Ecto neural progenitor cell (in vitro differentiated cells): Measurements from ENCODE around the gene B3GAT3.
"Not testable (repeated sequence)": the region's sequence is repeated elsewhere in the genome, so short reads cannot be mapped to it uniquely, and the experiment has no call there.

Source experiments
- DNase-seq: peaks from one replicate; pipeline ENCODE4 v3.0.0-alpha.2; 2018; ENCODE audit warnings: low spot score

B3GAT3 gene

DNA sequence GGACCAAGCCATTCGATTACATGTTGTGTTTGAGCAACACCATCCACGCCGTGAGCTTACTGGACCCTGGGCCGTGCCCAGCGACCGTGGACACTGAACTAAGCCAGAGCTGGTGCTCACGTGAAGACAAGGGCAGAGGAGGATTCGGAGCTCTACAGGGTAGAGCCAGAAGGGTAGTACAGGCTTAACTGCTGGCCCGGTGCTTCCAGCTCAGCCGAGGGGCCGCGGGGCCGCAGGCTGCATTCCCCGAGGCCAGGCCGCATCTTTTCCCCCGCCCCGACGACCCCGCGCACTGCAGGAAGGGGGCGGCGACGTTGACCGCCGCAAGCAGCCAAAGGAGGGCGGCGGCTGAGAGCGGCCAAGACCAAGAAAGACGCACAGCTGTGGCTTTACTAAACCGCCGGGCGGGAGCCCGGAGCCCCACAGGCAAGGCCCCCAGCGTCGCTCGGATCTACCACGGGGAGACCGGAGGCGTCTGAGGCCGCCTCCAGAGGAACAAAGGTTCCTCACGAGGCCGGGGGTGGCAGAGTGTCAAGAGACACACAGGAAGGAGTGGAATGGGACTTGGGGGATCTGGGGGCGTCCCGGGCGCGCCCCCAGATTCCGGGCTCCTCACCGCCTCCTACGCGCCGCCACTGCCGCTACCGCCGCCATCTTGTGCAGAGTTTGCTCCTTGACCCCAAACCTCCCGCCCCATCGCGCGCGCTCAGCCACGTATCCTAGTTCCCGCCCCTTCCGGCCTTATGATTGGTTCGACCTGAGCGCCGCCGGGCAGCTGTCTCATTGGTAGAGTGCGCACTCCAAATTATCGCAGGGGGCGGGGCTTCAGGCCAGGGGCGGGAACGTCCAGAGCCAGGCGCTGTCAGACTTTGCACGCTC is 24.4 kb upstream of the B3GAT3 start, which contains the start of gene GANAB:
GANAB (minus strand) TSS at position 668 of the 879 bp plus-strand sequence; CDS start at position 654, 14 bp downstream.
- peak; percentile 99 for DNase-seq

DNA sequence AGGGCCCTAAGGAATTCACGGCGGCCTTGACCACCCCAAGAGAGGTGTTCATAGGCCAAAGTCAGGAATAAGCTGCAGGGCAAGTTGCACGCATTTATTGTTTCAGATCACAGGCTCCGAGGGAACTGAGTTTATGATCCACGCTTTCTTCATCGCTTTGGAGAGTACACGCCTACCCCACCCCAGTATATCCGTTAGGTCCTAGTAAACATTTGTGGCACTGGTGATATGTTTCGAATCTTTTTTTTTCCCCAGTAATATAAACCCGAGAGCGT is 23.8 kb upstream of the B3GAT3 start:
- DNase-seq = no peak

DNA sequence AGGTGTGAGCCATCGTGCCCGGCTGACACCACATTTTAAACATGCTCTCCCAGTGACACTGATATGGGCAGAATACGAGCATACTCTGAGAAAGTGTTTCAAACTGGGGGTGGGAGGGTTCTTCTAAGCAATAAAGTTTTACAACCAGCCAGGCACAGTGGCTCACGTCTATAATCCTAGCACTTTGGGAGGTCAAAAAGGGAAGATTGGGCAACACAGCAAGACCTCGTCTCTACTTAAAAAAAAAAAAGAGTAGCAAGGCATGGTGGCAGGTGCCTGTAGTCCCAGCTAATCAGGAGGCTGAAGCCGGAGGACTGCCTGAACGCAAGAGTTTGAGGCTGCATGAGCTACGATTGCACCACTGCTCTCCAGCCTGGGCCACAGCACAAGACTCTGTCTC is 22.4 kb upstream of the B3GAT3 start:
- no peak for DNase-seq

DNA sequence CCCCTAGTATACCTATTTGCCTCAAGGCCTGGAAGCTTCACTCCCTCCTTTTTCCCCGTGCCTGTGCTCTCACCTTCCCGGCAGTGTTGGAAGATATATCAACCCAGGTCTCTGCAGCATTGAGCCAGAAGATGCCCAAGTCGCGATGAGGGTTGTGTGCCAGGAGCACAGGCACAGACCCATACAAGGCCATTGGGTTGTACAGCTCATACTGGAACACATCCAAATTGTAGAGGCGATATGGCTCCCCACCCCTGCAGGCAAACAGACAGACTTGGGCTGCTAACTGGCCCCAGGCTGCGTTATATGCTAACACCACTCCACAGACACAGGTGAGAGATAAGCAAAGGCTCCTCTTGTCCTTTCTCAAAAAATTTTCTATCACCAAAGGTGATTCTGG is 10.7 kb upstream of the B3GAT3 start:
- no peak for DNase-seq

DNA sequence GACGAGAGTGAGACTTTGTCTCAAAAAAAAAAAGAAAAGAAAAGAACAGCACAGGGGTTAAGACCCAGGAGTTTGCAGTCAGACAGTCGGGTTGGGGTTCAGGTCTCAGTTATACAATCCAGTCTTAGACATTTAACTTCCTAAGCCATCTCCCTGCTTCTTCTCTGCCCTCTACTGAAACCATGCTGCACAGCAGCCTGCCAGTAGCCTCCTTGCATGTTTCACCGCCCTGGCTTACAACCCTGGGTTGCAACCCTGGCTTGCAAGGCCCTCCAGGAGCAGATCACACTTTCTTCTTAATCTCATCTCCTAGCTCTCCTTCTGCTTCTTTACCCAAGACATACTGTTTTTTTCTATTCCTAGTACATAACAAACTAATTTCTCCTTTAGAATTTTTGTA is 5.9 kb upstream of the B3GAT3 start:
- no peak for DNase-seq

DNA sequence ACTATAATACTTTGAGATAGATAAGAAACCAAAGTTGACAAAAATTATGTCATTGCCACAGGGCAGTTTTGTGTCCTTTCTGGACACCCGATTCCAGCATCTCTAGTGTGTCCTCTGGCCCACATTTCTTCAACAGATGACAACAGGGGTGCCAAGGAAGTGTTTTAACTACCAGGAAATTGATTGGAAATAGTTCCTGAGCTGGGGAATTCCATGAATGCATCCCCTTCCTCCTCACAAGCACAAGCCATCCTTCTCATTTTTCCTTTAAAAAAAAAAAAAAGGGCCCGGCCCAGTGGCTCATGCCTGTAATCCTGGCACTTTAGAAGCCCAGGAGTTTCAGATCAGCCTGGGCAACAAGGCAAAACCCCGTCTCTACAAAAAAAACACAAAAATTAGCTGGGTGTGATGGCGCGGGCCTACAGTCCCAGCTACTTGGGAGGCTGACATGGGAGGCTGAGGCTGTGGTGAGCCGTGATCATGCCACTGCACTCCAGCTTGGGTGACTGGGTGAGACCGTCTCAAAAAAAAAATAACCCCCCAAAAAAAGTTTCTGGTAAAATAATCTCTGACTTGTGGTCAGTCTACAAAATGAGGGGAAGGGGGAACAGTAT is 797 bp upstream of the B3GAT3 start:
- DNase-seq = no peak

DNA sequence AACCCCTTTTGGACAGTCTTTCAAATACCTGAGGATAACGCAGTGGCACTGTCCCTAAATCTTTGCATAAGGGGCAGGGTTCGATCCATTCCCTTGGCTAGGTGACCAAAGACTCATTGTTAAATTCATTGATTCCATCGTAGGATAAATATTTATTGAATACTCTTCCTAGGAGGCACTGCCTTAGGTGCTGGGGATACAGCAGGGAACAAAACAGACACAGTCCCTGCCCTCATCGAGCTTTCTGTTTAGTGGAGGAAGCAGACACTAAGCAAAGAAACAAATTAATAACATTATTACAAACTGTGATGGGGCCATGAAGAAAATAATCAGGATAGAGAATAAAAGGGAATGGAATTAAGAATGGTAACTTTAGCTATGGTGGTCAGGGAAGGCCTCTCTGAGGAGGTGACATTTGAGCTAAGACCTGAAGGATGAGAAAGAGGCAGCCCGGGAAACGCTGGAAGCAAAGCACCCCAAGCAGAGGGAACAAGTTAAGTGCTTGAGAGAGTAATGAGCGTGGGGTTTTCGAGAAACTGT is 689 bp downstream of the B3GAT3 start:
- DNase-seq = no peak

DNA sequence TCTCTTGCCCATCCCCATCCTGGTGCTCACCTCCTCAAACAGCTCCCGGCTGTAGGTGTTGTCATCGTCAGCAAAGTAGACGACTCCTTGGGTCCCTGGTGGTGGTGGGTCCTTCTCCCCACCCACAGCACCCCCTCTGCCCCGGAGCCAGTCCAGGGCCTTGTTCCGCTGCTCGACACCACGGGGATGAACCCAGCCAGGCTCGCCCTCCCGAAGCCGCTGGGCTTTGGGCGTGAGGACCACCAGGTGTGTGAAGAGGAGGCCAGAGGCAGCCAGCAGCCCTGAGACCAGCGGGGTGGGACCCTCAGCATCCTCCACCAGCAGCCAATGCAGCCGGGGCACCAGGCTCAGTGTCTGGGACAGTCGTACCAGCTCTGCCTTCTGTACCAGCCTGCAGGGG is 4.8 kb downstream of the B3GAT3 start:
- not testable (repeated sequence) for DNase-seq

DNA sequence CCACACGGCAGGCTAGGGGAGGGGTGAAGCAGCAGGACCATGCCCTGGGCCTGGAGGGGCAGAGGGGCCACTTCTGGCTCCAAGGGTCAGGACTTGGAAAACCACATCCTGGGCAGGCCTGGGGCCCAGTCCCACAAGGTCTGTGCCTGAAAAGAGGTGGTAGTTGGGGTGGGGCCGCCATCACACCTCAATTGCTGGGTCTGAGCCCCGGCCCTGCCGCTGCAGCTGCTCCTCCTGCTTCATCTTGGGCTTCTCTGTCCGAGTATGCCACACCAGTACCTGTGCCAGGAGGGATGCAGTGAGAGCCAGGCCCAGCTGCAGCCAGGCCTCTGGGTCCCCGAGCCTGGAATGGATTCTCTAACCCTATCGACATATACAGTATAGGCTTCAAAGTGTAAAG is 6.3 kb downstream of the B3GAT3 start:
- DNase-seq = no peak

DNA sequence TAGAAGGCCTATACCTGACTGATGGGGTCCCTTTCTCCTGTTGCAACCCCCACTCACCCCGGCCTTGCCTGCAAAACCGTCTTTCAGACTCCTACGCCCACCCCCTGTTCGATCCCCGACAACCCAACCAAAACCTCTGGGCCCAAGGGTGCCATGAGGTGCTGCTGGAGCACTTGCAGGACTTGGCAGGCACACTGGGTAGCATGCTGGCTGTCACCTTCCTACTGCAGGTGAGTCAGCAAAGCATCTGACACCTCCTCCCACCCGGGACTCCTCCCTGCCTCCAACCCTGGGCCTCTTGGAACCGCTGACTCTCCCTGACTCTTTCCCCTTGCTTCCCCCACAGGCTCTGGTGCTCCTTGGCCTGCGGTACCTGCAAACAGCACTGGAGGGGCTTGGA is 7.5 kb downstream of the B3GAT3 start:
- no peak for DNase-seq

DNA sequence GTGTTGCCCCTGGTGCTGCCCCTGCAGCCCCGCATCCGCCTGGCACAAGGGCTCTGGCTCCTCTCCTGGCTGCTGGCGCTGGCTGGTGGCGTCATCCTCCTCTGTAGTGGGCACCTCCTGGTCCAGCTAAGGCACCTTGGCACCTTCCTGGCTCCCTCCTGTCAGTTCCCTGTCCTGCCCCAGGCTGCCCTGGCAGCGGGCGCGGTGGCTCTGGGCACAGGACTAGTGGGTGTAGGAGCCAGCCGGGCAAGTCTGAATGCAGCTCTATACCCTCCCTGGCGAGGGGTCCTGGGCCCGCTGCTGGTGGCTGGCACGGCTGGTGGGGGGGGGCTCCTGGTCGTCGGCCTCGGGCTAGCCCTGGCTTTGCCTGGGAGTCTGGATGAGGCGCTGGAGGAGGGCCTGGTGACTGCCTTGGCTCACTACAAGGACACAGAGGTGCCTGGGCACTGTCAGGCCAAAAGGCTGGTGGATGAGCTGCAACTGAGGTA is 8.5 kb downstream of the B3GAT3 start:
- DNase-seq = no peak

DNA sequence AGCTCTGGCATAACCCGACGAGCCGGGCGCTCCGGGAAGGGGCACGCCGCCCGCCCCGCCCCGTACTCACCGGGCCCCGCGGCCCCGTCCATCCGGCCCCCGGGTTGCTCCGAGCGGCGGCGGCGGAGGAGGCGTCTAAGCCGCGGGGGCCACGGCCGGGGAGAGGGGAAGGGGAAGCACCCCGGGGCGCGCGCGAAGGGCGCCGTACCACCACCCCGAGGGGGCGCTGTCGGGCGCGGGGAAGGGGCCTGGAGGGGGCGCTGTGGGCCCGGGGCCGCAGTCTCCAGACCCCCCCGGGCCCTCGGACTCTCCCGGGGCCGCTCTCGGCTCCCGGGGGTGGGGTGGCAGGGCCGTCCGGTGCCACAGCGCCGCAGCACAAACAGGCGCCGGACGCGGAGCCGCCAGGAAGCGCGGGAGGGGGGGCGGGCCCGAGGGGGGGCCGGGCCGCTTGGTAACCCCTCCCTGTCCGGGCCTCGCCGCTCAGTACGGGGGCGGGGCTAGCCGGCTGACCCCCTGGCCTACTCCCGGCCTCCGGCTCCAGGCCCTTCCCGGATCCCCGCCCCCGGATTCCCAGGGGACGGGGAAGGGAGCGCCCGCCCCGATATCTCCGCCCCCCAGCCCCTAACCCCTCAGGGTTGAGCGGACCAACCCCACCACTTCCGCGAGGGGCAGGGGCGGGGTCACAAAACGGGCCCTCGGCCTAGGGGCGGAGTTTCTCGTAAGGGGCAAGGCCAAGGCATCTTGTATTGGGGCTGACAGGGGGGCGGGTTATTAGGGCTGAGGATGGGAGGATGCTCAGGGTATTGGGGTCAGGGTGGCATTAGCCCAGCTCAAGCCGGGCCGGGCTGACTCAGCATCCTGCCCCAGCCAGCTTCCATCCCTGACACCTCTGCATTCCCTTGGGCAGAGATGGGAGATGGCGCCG is 9.2 kb downstream of the B3GAT3 start, which contains the start of the genes EML3 and ROM1:
EML3 (minus strand) TSS at position 410 of the 925 bp plus-strand sequence; CDS start at position 92, 318 bp downstream.
ROM1 (plus strand) TSS at position 892 of the 925 bp plus-strand sequence; CDS start at position 917, 25 bp downstream.
- DNase-seq = peak; percentile 95

DNA sequence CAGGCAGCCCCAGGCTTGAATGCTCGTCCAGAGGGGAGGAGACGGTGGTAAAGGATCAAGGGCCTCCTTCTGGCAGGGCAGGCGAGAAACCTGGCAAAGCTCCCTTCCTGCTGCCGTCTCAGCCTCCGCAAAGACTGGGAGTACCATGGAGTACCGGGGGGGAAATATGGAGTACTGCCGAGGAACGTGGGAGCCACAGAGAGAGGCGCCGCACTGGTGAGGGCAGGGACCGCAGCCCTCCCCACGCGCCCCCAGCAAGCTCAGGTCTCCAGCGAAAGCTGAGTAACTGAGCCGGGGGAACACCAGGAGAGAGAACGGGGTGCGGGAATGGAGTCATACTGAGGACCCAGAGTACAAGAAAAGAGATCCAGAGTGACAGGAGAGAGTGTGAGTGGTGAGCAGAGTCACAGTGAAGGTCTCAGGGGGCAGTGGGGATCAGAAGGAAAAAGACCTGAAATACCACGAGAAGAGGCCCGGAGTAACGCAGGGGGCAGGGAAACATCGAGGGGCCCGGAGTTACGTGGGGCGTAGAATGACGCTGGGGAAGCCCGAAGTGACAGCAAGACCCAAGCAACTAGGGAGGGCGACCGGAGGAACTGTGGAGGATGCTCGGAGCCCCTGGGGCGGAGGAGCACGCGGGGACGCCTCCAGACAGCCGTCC is 10.0 kb downstream of the B3GAT3 start:
- DNase-seq = peak; percentile 65

DNA sequence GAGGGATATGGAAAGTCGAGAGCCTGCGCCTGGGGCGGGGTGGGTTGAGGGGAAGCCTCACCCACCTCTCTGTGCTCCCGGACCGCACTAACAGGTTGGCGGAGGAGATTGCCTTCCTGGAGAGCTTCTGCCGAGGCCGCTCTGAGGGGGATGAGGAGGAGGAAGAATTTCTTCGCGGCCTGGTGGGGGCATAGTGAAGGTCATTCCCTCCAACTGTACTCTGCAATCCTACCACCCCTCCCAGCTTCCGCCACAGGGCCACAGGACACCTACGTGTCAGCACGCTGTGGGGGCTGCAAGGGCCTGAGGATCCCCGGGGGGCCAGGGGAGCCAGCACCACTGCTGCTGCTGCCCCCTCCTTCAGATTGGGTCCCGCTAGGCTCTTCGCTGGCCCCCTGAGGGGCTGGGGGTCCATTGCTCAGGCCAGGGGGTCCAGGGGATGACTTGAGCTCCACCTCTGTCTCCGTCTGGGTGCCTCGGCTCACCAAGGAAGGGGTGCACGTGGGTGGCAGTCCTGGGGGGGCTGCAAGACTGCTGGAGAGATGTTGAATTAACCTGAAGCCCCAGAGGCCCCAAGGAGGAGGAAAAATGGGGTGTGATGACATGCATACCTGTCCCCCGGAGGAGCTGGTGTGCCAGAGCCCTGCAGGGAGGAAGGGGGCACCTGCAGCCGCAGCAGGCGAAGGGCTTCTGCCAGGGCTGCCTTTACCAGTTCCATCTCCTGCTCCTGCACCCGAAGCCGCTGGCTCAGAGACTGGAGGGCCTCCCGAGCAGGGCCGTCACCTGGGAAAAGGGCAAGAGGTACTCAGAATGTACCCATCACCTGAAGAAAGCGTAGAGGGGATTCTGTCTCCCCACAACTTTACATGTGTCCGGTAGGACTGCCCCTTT is 10.7 kb downstream of the B3GAT3 start:
- DNase-seq = no peak

DNA sequence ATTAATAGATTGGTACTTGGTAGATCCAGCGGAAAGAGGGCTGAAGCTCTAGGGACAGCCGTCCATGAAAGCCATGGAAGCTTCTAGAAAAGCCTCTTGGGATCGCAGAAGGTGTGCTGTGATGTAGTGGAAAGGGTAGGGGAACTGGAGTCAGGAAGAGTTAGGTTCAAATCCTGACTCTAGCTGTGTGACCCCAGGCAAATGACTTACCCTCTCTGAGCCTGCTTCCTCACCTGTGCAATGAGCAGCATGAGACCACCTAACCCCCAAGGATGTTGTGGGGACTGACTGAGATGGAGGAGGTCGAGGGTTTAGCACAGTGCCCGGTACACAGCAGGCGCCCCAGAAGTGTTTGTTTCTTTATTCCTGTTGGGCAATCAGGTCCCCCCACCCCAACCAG is 11.4 kb downstream of the B3GAT3 start:
- DNase-seq = no peak

DNA sequence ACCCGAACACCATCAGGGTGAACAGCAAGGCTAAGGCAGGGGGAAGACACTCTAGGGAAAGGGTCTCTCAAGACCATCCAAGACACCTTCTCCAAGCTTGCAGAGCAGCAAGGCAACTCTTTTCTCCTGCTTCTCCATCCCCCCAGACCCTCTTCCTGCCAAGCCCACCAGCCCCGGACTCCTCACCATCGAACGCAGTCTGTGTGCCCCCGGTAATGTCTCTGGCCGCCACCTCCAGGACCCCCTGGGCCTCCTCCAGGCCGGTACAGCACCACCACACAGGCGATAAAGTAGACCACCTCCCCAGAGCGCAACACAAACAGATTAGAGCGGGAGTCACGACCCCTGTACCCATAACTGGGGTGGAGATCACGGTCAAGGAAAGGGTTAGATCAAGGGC is 13.0 kb downstream of the B3GAT3 start:
- DNase-seq = no peak

DNA sequence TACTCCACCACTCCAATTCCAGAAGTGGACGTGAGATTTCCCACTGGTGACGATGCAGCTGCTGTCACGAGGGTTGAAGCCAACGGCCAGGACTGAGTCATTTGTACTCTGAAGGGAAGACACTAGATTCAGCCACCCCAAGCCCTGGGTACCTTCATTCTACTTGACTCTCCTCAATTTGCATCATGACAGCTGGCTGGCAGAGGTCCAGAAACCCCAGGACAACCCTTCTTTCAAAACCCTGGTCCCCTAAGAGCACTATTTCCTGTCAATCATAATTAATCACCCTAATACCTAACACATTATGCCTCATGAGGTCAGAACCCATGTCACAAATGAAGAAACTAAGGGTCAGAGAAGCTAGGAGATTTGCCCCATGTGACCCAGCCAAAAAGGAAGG is 14.1 kb downstream of the B3GAT3 start:
- DNase-seq = no peak

DNA sequence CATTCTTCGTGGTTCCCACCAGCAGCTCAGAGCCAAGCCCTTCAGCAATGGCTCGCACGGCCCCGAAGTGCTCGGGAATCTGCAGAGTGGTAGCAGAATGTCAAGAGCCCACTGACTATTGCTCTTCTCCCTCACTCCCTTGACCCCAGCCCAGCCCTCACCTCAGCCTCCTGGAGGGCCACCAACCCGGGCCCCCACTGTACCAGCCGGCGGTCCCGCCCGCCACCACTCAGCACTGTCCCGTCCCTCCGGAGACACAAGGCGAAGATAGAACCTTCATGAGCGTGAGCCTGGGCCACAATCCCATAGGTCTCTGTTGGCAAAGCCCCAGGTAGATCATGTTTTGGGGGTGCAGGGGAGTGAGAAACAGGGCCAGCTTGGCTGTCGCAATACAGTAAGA is 15.9 kb downstream of the B3GAT3 start:
- DNase-seq = no peak

DNA sequence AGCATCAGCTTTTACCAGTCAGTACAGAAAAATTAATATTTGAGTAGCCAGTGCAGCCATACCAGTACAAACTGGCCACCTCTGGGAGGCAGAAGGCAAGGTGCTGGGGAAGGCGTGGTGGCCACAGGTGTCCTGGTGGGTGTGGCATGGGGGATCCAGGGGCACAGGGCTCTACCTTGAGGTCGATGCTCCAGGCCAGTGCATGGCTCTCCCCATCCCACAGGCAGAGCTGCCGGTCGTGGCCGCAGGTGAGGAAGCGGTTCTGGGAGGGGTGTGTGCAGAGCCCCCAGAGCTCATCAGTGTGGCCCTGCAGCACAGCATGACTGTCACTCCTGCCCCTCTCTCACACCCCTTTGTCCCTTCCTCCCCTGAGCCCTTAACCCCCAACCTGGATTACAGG is 16.3 kb downstream of the B3GAT3 start:
- DNase-seq = no peak

DNA sequence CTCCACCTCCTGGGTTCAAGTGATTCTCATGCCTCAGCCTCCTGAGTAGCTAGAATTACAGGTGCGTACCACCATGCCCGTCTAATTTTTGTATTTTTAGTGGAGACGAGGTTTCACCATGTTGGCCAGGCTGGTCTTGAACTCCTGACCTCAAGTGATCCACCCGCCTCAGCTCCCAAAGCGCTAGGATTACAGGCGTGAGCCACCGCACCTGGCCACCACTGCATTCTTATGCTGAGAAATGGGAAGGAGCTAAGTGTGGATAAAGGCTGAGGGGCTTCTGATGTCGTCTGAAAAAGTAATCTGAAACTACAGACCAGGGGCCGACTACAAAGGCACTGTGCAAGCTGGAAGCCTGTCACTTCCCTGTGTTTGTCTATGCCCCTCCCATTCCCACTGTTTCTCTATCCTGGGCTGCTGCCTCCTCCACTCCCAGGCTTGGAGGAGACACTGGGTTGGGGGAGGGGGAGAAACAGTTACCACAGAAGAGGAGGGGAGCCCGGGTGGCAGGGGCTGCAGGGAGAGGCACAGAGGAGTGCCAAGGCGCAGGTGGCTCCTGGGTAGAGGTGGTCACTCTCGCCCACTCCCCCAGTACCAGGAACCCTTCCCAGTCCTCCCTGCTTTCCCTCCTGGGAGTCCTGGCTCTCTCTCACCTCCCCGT is 17.2 kb downstream of the B3GAT3 start:
- DNase-seq = peak; percentile 63
